Measurements from ENCODE around the gene MTHFD2L. TPM values are rescaled to one million over a fixed set of nuclear protein-coding genes. Genes with fewer than 3 reads are reported as not detected.

The MTHFD2L gene
- total RNA-seq, 4 donors from 2014 or later, result 11.8 to 17.1 (median 14.9) TPM

DNA sequence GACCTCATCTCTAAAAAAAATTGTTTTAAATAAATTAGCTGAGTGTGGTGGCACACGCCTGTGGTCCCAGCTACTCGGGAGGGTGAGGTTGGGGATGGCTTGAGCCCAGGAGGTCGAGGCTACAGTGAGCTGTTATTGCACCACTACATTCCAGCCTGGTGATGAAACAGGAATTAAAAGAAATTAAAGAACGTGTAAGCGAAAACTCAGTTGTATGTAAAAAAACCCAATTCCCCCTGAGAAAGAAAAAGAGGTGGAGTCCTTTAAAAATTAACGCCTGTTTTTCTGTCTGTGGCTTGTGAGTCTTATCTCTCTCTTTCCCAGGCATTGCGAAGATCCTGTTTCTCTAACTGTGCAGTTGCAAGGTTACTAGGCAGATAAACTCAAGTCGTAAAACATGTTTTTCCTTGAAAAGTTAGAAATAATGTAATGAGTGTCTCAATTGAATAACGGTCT lies 172.4 kb downstream of the MTHFD2L start:
- TF ChIP-seq, protein P1, sequence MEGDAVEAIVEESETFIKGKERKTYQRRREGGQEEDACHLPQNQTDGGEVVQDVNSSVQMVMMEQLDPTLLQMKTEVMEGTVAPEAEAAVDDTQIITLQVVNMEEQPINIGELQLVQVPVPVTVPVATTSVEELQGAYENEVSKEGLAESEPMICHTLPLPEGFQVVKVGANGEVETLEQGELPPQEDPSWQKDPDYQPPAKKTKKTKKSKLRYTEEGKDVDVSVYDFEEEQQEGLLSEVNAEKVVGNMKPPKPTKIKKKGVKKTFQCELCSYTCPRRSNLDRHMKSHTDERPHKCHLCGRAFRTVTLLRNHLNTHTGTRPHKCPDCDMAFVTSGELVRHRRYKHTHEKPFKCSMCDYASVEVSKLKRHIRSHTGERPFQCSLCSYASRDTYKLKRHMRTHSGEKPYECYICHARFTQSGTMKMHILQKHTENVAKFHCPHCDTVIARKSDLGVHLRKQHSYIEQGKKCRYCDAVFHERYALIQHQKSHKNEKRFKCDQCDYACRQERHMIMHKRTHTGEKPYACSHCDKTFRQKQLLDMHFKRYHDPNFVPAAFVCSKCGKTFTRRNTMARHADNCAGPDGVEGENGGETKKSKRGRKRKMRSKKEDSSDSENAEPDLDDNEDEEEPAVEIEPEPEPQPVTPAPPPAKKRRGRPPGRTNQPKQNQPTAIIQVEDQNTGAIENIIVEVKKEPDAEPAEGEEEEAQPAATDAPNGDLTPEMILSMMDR (IDR thresholded peaks at IDR 0.05), result no peak
- TF ChIP-seq POLR2A (IDR thresholded peaks at IDR 0.05), result no peak
- H3K4me1 ChIP-seq, result no peaks in the 10 kb centered on the region
- no peaks in the 10 kb centered on the region for H3K9me3 ChIP-seq
- no peaks in the 10 kb centered on the region for H3K27me3 ChIP-seq
- H3K36me3 ChIP-seq, result no peaks in the 10 kb centered on the region
- no peak overlapping the region for H3K27ac ChIP-seq
- no peak overlapping the region for H3K4me3 ChIP-seq
- DNase-seq, result no peak

DNA sequence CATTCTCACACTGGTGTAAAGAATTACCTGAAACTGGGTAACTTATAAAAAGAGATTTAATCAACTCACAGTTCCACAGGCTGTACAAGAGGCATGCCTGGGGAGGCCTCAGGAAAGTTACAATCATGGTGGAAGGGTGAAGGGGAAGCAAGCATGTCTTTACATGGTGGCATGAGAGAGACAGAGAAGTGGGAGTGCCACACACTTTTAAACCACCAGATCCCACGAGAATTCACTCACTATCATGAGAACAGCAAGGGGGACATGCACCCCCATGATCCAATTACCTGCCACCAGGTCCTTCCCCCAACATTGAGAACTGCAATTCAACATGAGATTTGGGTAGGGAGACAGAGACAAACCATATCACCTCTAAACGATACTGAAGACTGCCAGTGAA lies 173.3 kb downstream of the MTHFD2L start:
- Histone ChIP-seq H3K36me3 (no peaks in the 10 kb centered on the region), H3K4me1 (no peaks in the 10 kb centered on the region), H3K9me3 (no peaks in the 10 kb centered on the region), H3K27me3 (no peaks in the 10 kb centered on the region), H3K4me3 (no peak overlapping the region), H3K27ac (no peak overlapping the region)
- TF ChIP-seq, protein P1 (IDR thresholded peaks at IDR 0.05), result no peak
- TF ChIP-seq POLR2A (IDR thresholded peaks at IDR 0.05), result no peak
- no peak for DNase-seq

DNA sequence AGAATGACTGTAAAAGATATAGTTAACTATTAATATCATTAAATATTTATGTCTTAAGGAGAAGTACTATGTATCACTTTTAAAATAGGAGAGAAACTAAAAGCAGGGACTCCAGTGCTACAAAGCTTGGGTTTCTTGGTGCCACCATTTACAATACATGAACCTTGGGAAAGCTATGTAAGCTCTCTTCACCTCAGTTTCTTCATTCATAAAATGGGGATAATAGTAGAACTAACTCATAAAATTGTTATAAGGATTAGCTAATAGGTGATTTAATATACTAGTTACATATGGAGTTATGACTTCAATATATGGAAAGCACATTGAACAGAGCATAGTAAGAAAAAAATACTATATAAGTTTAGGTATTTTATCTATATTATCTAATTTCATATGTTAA lies 174.0 kb downstream of the MTHFD2L start:
- Histone ChIP-seq H3K27ac (no peak overlapping the region), H3K9me3 (no peaks in the 10 kb centered on the region), H3K36me3 (no peaks in the 10 kb centered on the region), H3K27me3 (no peaks in the 10 kb centered on the region), H3K4me1 (no peaks in the 10 kb centered on the region), H3K4me3 (no peak overlapping the region)
- no peak for TF ChIP-seq POLR2A (IDR thresholded peaks at IDR 0.05)
- TF ChIP-seq, protein P1 (IDR thresholded peaks at IDR 0.05), result no peak
- no peak for DNase-seq

DNA sequence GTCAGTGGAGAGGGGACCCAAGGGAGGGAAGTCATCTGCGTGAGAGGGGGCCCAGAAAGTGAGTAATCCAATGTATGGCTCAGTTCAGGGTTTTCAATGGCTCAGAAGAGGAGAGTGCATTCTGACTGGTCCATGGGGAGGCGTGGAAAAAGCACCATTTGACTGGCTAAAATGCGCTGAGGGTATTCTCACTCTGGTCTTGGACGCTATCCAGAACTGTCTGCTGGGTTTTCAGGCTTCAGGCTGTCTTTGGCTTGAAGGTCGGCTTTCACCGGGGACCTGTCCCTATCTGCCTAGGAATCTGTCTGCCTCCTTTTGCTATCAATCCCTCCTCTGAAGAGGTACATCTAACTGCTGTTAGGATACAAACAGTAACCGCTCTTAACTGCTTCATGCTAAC lies 176.7 kb downstream of the MTHFD2L start:
- Histone ChIP-seq H3K4me3 (no peak overlapping the region), H3K9me3 (no peaks in the 10 kb centered on the region), H3K27me3 (no peaks in the 10 kb centered on the region), H3K27ac (no peak overlapping the region), H3K36me3 (no peaks in the 10 kb centered on the region), H3K4me1 (no peaks in the 10 kb centered on the region)
- TF ChIP-seq, protein P1 (IDR thresholded peaks at IDR 0.05), result no peak
- TF ChIP-seq POLR2A (IDR thresholded peaks at IDR 0.05), result no peak
- DNase-seq, result no peak

DNA sequence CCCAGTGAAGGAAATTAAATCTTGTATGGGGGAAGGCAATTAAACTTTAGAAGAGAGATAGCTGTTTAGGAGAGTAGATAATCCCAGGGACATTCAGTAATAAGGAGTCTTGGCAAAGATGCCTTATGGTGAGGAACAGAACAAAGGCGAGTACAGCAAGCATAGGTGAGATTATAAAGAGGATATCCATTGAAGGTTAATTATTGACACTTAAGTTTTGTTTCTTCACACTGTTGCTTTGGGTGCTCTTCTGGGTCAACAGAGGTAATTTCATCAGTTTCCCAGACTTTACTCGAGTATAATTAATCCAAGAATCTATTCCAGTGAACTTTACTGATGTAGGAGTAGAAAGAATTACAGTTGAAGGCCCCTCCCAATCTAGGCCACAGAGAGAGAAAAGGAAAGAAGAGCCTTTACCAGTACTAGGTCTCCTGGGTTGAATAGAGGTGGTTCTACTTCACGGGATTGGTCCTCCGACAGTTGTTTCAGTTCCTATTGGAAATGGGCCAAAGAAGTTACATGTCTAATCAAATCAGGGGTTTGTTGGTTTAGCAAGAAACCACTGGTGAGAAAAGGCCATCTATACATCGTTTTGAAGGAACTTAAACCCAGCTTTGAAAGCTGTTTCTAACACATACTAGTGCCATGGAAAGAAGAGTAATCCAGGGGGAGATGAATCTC lies 177.6 kb downstream of the MTHFD2L start:
- no peak for DNase-seq
- no peaks in the 10 kb centered on the region for H3K9me3 ChIP-seq
- no peak overlapping the region for H3K27ac ChIP-seq
- H3K4me3 ChIP-seq, result no peak overlapping the region
- TF ChIP-seq, protein P1 (IDR thresholded peaks at IDR 0.05), result no peak
- TF ChIP-seq POLR2A (IDR thresholded peaks at IDR 0.05), result no peak
- no peaks in the 10 kb centered on the region for H3K36me3 ChIP-seq
- H3K27me3 ChIP-seq, result no peaks in the 10 kb centered on the region
- H3K4me1 ChIP-seq, result no peaks in the 10 kb centered on the region
